Kidney (tissue), 14 donors: Measurements from ENCODE around the gene CEBPA. TPM values are rescaled to one million over a fixed set of nuclear protein-coding genes. Genes with fewer than 3 reads are reported as not detected.
"Not testable (repeated sequence)": the region's sequence is repeated elsewhere in the genome, so short reads cannot be mapped to it uniquely, and the experiment has no call there.

Experiments
- DNase-seq, 5 donors: peaks; one replicate each; pipeline ENCODE4 v3.0.0-alpha.2; 2013 to 2020
- FAIRE-seq: peaks from 2 replicates; lab custom pipeline; 2012; peaks lifted over from hg19 to GRCh38; lab: Jason Lieb, UNC
- H3K27ac ChIP-seq, 2 donors: one replicate each; pipeline ENCODE4 v1.7.0; 2013; ENCODE audit warnings: low read depth in 2 of 2, low read length in 2 of 2, inconsistent platforms in 1 of 2
- H3K27me3 ChIP-seq: one replicate; pipeline ENCODE4 v1.7.1; 2013; ENCODE audit warnings: low read length, inconsistent platforms; ENCODE audit not compliant: control insufficient read depth, insufficient read depth
- H3K36me3 ChIP-seq, 3 donors: one replicate each; pipeline versions ENCODE4 v1.7.0 to v1.7.1; 2013; ENCODE audit warnings: low read length in 3 of 3, control low read depth in 1 of 3, inconsistent platforms in 1 of 3; ENCODE audit not compliant: insufficient read depth in 3 of 3, control insufficient read depth in 2 of 3
- H3K4me1 ChIP-seq, 3 donors: one replicate each; pipeline versions ENCODE4 v1.7.0 to v1.7.1; 2013; ENCODE audit warnings: low read length in 3 of 3, inconsistent platforms in 1 of 3, low read depth in 1 of 3; ENCODE audit not compliant: control insufficient read depth in 2 of 3, insufficient read depth in 2 of 3
- H3K4me3 ChIP-seq, 3 donors: one replicate each; pipeline versions ENCODE4 v1.7.0 to v1.8.1; 2013; ENCODE audit warnings: low read length in 3 of 3, control low read depth in 1 of 3, inconsistent platforms in 1 of 3
- H3K9ac ChIP-seq, 3 donors: one replicate each; pipeline versions ENCODE4 v1.7.0 to v1.7.1; 2013; ENCODE audit warnings: low read length in 3 of 3, control low read depth in 1 of 3, inconsistent platforms in 1 of 3
- H3K9me3 ChIP-seq, 3 donors: one replicate each; pipeline versions ENCODE4 v1.7.0 to v1.7.1; 2013; ENCODE audit warnings: low read length in 3 of 3, control low read depth in 1 of 3, inconsistent platforms in 1 of 3; ENCODE audit not compliant: control insufficient read depth in 2 of 3, insufficient read depth in 1 of 3
- CTCF ChIP-seq: IDR thresholded peaks from 3 replicates; pipeline ENCODE4 v1.5.1; 2012; ENCODE audit warnings: mild to moderate bottlenecking, moderate library complexity, borderline replicate concordance; ENCODE audit not compliant: insufficient read depth; ENCODE audit errors: extremely low read depth
- intact Hi-C: fragments of 100-400 bp; cut with DNase I; formaldehyde crosslinking; loops from one replicate; pipeline ENCODE4 v1.11.1; 2022
- polyA plus RNA-seq: library from polyadenylated mRNA; stranded (reverse); fragments of 350-450 nt; fragmentation: Illumina TruSeq; extraction: RNeasy Lipid Tissue Mini Kit (QIAGEN cat#74804); gene quantifications from one replicate; pipeline ENCODE4 v1.2.3, GENCODE V29; 2014; ENCODE audit warnings: low read depth, low replicate concordance; ENCODE audit not compliant: insufficient read depth
- total RNA-seq: library from RNA; stranded (reverse); fragmentation: NEBNext Ultra II Directional; extraction: Animal tissue kit (Norgen Biotek cat#: 25700); gene quantifications from one replicate; pipeline ENCODE4 v1.2.1, GENCODE V29; 2021
- donor health status: control.
- donor health status: control.
- donor health status: control.
- donor health status: control.
- donor health status: control.
- donor health status: DM: yes; HTN: yes; CAD: no.
- donor health status: Normal renal cell carcinoma (clear cell type).

CEBPA gene
- total and polyA plus RNA-seq, 2 donors from 2014 or later: 6.6 to 7.1 TPM

GRCh38 chr19:33296488-33296971 is 5.8 kb downstream of the CEBPA start:
- peaks cover 2% of the 10 kb centered on the region for H3K27me3 ChIP-seq
- H3K9me3 ChIP-seq: no peaks in the 10 kb centered on the region
- H3K27ac ChIP-seq: no peak overlapping the region
- no peak overlapping the region for H3K9ac ChIP-seq
- H3K4me3 ChIP-seq: no peak overlapping the region
- peaks cover 0 to 17% (median 10%) of the 10 kb centered on the region in 3 donors for H3K4me1 ChIP-seq
- no peaks in the 10 kb centered on the region for H3K36me3 ChIP-seq
- intact Hi-C loops: no loop called here
- FAIRE-seq: no peak
- DNase-seq: peak in 2 of 5 donors; percentile 30 to 46
- no peak for TF ChIP-seq CTCF

GRCh38 chr19:33295621-33296487 is 6.5 kb downstream of the CEBPA start:
- Histone ChIP-seq H3K36me3 (no peaks in the 10 kb centered on the region), H3K27me3 (peaks cover 2% of the 10 kb centered on the region), H3K9me3 (no peaks in the 10 kb centered on the region), H3K4me1 (peaks cover 0 to 18% (median 14%) of the 10 kb centered on the region in 3 donors), H3K4me3 (no peak overlapping the region), H3K9ac (no peak overlapping the region), H3K27ac (no peak overlapping the region)
- FAIRE-seq: no peak
- intact Hi-C loops: no loop called here
- peak in 2 of 5 donors; percentile 13 to 41 for DNase-seq
- no peak for TF ChIP-seq CTCF

- DNase-seq: peak in 1 of 5 donors; percentile 32
- peaks cover 0 to 21% (median 14%) of the 10 kb centered on the region in 3 donors for H3K4me1 ChIP-seq
- H3K27me3 ChIP-seq, FAIRE-seq, H3K36me3 ChIP-seq, intact Hi-C loops, H3K27ac ChIP-seq, H3K9me3 ChIP-seq, H3K4me3 ChIP-seq, H3K9ac ChIP-seq: not testable (repeated sequence)
Observed at GRCh38 chr19:33295046-33295445, 7.3 kb downstream of the CEBPA start.

GRCh38 chr19:33294058-33294798 is 8.1 kb downstream of the CEBPA start:
- H3K9me3 ChIP-seq: no peaks in the 10 kb centered on the region
- no peaks in the 10 kb centered on the region for H3K27me3 ChIP-seq
- no peak overlapping the region for H3K27ac ChIP-seq
- H3K36me3 ChIP-seq: no peaks in the 10 kb centered on the region
- peaks cover 0 to 21% (median 14%) of the 10 kb centered on the region in 3 donors for H3K4me1 ChIP-seq
- intact Hi-C loops: no loop called here
- FAIRE-seq: no peak
- no peak overlapping the region for H3K4me3 ChIP-seq
- no peak overlapping the region for H3K9ac ChIP-seq
- no peak for TF ChIP-seq CTCF
- peak in 2 of 5 donors; percentile 18 to 21 for DNase-seq
